Duodenal mucosa (tissue), 2 donors: ENCODE data around the gene GPSM1.

Experiments used
- H3K27ac ChIP-seq: one replicate; pipeline ENCODE4 v1.7.0; 2013; ENCODE audit warnings: low read depth, low read length
- H3K27me3 ChIP-seq, 2 donors: one replicate each; pipeline ENCODE4 v1.7.0; 2013; ENCODE audit warnings: low read length in 2 of 2, control low read depth in 1 of 2; ENCODE audit not compliant: insufficient read depth in 2 of 2, control insufficient read depth in 1 of 2
- H3K36me3 ChIP-seq, 2 donors: one replicate each; pipeline ENCODE4 v1.7.0; 2013; ENCODE audit warnings: low read length in 2 of 2, control low read depth in 1 of 2; ENCODE audit not compliant: insufficient read depth in 2 of 2, control insufficient read depth in 1 of 2
- H3K4me1 ChIP-seq, 2 donors: one replicate each; pipeline ENCODE4 v1.7.0; 2013; ENCODE audit warnings: low read length in 2 of 2, control low read depth in 1 of 2; ENCODE audit not compliant: insufficient read depth in 2 of 2, control insufficient read depth in 1 of 2
- H3K4me3 ChIP-seq, 2 donors: one replicate each; pipeline ENCODE4 v1.7.0; 2013; ENCODE audit warnings: low read length in 2 of 2, low read depth in 1 of 2
- H3K9ac ChIP-seq, 2 donors: one replicate each; pipeline ENCODE4 v1.7.0; 2013; ENCODE audit warnings: low read length in 2 of 2, low read depth in 1 of 2
- H3K9me3 ChIP-seq, 2 donors: one replicate each; pipeline ENCODE4 v1.7.0; 2013; ENCODE audit warnings: low read length in 2 of 2, control low read depth in 1 of 2; ENCODE audit not compliant: control insufficient read depth in 1 of 2

GPSM1 gene

GRCh38 chr9:136385015-136385414 lies 57.7 kb downstream of the GPSM1 start:
- Histone ChIP-seq H3K36me3 (peaks cover 52 to 78% of the 10 kb centered on the region in 2 donors), H3K27ac (no peak overlapping the region), H3K9ac (no peak overlapping the region), H3K9me3 (no peaks in the 10 kb centered on the region), H3K4me3 (no peak overlapping the region), H3K27me3 (no peaks in the 10 kb centered on the region), H3K4me1 (no peaks in the 10 kb centered on the region)

- Histone ChIP-seq H3K4me3 (no peak overlapping the region), H3K27me3 (no peaks in the 10 kb centered on the region), H3K4me1 (no peaks in the 10 kb centered on the region), H3K9ac (no peak overlapping the region), H3K27ac (no peak overlapping the region), H3K9me3 (no peaks in the 10 kb centered on the region), H3K36me3 (peaks cover 52 to 71% of the 10 kb centered on the region in 2 donors)
Observed at GRCh38 chr9:136386018-136386417, 58.7 kb downstream of the GPSM1 start.

GRCh38 chr9:136387217-136387616 lies 59.9 kb downstream of the GPSM1 start:
- no peak overlapping the region for H3K27ac ChIP-seq
- no peak overlapping the region for H3K4me3 ChIP-seq
- H3K27me3 ChIP-seq = no peaks in the 10 kb centered on the region
- peaks cover 50 to 72% of the 10 kb centered on the region in 2 donors for H3K36me3 ChIP-seq
- H3K9ac ChIP-seq = no peak overlapping the region
- no peaks in the 10 kb centered on the region for H3K9me3 ChIP-seq
- H3K4me1 ChIP-seq = no peaks in the 10 kb centered on the region

- Histone ChIP-seq H3K9me3 (no peaks in the 10 kb centered on the region), H3K4me1 (no peaks in the 10 kb centered on the region), H3K27ac (no peak overlapping the region), H3K27me3 (no peaks in the 10 kb centered on the region), H3K36me3 (peaks cover 42 to 75% of the 10 kb centered on the region in 2 donors), H3K4me3 (no peak overlapping the region), H3K9ac (no peak overlapping the region)
Observed at GRCh38 chr9:136389396-136389795, 62.1 kb downstream of the GPSM1 start.

- H3K9ac ChIP-seq = no peak overlapping the region
- peaks cover 50 to 84% of the 10 kb centered on the region in 2 donors for H3K36me3 ChIP-seq
- H3K27ac ChIP-seq = no peak overlapping the region
- H3K9me3 ChIP-seq = no peaks in the 10 kb centered on the region
- H3K4me3 ChIP-seq = no peak overlapping the region
- peaks cover 3 to 5% of the 10 kb centered on the region in 2 donors for H3K4me1 ChIP-seq
- no peaks in the 10 kb centered on the region for H3K27me3 ChIP-seq
Observed at GRCh38 chr9:136391737-136392537, 64.6 kb downstream of the GPSM1 start.

- Histone ChIP-seq H3K4me1 (peaks cover 3 to 5% of the 10 kb centered on the region in 2 donors), H3K27me3 (no peaks in the 10 kb centered on the region), H3K9ac (no peak overlapping the region), H3K36me3 (peaks cover 41 to 79% of the 10 kb centered on the region in 2 donors), H3K4me3 (no peak overlapping the region), H3K9me3 (no peaks in the 10 kb centered on the region), H3K27ac (no peak overlapping the region)
Observed at GRCh38 chr9:136392538-136393449, 65.5 kb downstream of the GPSM1 start.

GRCh38 chr9:136393531-136393930 lies 66.2 kb downstream of the GPSM1 start:
- Histone ChIP-seq H3K9me3 (no peaks in the 10 kb centered on the region), H3K27me3 (no peaks in the 10 kb centered on the region), H3K4me1 (peaks cover 4 to 5% of the 10 kb centered on the region in 2 donors), H3K4me3 (no peak overlapping the region), H3K36me3 (peaks cover 39 to 76% of the 10 kb centered on the region in 2 donors), H3K9ac (no peak overlapping the region), H3K27ac (no peak overlapping the region)

- Histone ChIP-seq H3K4me1 (peaks cover 13% of the 10 kb centered on the region in 2 donors), H3K36me3 (peaks cover 39 to 69% of the 10 kb centered on the region in 2 donors), H3K27ac (no peak overlapping the region), H3K4me3 (no peak overlapping the region), H3K9me3 (no peaks in the 10 kb centered on the region), H3K9ac (no peak overlapping the region), H3K27me3 (no peaks in the 10 kb centered on the region)
Observed at GRCh38 chr9:136394312-136395019, 67.1 kb downstream of the GPSM1 start.

- H3K4me3 ChIP-seq = no peak overlapping the region
- H3K9ac ChIP-seq = no peak overlapping the region
- H3K9me3 ChIP-seq = no peaks in the 10 kb centered on the region
- no peak overlapping the region for H3K27ac ChIP-seq
- H3K27me3 ChIP-seq = no peaks in the 10 kb centered on the region
- peaks cover 34 to 64% of the 10 kb centered on the region in 2 donors for H3K36me3 ChIP-seq
- H3K4me1 ChIP-seq = peaks cover 13 to 14% of the 10 kb centered on the region in 2 donors
Observed at GRCh38 chr9:136395020-136395340, 67.6 kb downstream of the GPSM1 start.
